Keratinocyte (primary cell): ENCODE measurements around the gene CYP3A4. TPM values are rescaled to one million over a fixed set of nuclear protein-coding genes. Genes with fewer than 3 reads are reported as not detected.

ENCODE experiments used
- DNase-seq: peaks from one replicate; pipeline ENCODE4 v3.0.0-alpha.2; 2011; ENCODE audit warnings: low read depth, missing footprints, low spot score
- FAIRE-seq: peaks from 2 replicates; lab custom pipeline; 2011; peaks lifted over from hg19 to GRCh38; lab: Jason Lieb, UNC
- H2AFZ ChIP-seq: 2 replicates; pipeline ENCODE4 v1.6.0; 2012; ENCODE audit warnings: low read length, control low read depth, inconsistent platforms; ENCODE audit not compliant: control insufficient read depth
- H3K27ac ChIP-seq: 2 replicates; pipeline ENCODE4 v1.5.1; 2011; ENCODE audit warnings: low read length; ENCODE audit not compliant: control insufficient read depth, insufficient read depth
- H3K27me3 ChIP-seq: 3 replicates; pipeline ENCODE4 v1.6.0; 2011; ENCODE audit warnings: low read length; ENCODE audit not compliant: control insufficient read depth, insufficient read depth; ENCODE audit errors: extremely low read depth
- H3K36me3 ChIP-seq, 2 experiments: 2 replicates in 1 of 2; 3 replicates in 1 of 2; pipeline ENCODE4 v1.5.1; 2011; ENCODE audit warnings: low read length in 2 of 2, mild to moderate bottlenecking in 1 of 2; ENCODE audit not compliant: control insufficient read depth in 2 of 2, insufficient read depth in 2 of 2; ENCODE audit errors: extremely low read depth in 1 of 2
- H3K4me1 ChIP-seq: 3 replicates; pipeline ENCODE4 v1.5.1; 2011; ENCODE audit warnings: low read length; ENCODE audit not compliant: control insufficient read depth, insufficient read depth; ENCODE audit errors: extremely low read depth
- H3K4me2 ChIP-seq: 3 replicates; pipeline ENCODE4 v1.6.0; 2011; ENCODE audit warnings: low read depth, low read length; ENCODE audit not compliant: control insufficient read depth, insufficient read depth; ENCODE audit errors: extremely low read depth
- H3K4me3 ChIP-seq, 3 experiments: fragments of 200-600 bp in 1 of 3; sonication (generic) in 1 of 3; 2 replicates in 2 of 3; 3 replicates in 1 of 3; pipeline ENCODE4 v1.5.1; 2011 to 2016; ENCODE audit warnings: low read length in 3 of 3, mild to moderate bottlenecking in 3 of 3, control low read depth in 2 of 3, inconsistent platforms in 1 of 3, low read depth in 1 of 3, mixed read lengths in 1 of 3, mixed run types in 1 of 3, moderate library complexity in 1 of 3; ENCODE audit not compliant: control insufficient read depth in 2 of 3, insufficient read depth in 2 of 3; ENCODE audit errors: extremely low read depth in 1 of 3
- H3K79me2 ChIP-seq: 2 replicates; pipeline ENCODE4 v1.6.0; 2012; ENCODE audit warnings: low read length; ENCODE audit not compliant: control insufficient read depth, insufficient read depth
- H3K9ac ChIP-seq: 3 replicates; pipeline ENCODE4 v1.6.0; 2011; ENCODE audit warnings: low read length; ENCODE audit not compliant: control insufficient read depth, insufficient read depth; ENCODE audit errors: extremely low read depth
- H3K9me1 ChIP-seq: 3 replicates; pipeline ENCODE4 v1.6.0; 2011; ENCODE audit warnings: low read length; ENCODE audit not compliant: control insufficient read depth, insufficient read depth; ENCODE audit errors: extremely low read depth
- H3K9me3 ChIP-seq: 2 replicates; pipeline ENCODE4 v1.5.1; 2012; ENCODE audit warnings: low read depth, low read length; ENCODE audit not compliant: control insufficient read depth
- H4K20me1 ChIP-seq: 3 replicates; pipeline ENCODE4 v1.6.0; 2011; ENCODE audit warnings: low read length; ENCODE audit not compliant: control insufficient read depth, insufficient read depth; ENCODE audit errors: extremely low read depth
- CTCF ChIP-seq, 3 experiments: IDR thresholded peaks in 1 of 3; conservative IDR thresholded peaks in 1 of 3; optimal IDR thresholded peaks in 1 of 3; 2 replicates in 2 of 3; 3 replicates in 1 of 3; pipeline versions ENCODE3 to v1.5.1; 2011; ENCODE audit warnings: low read length in 3 of 3, mild to moderate bottlenecking in 3 of 3, moderate library complexity in 2 of 3, control low read depth in 1 of 3, inconsistent platforms in 1 of 3; ENCODE audit not compliant: insufficient read depth in 2 of 3; ENCODE audit errors: extremely low read depth in 1 of 3
- EZH2 ChIP-seq: IDR thresholded peaks from one replicate; pipeline ENCODE4 v1.6.1; 2012; ENCODE audit warnings: inconsistent platforms, mild to moderate bottlenecking, low read length, moderate library complexity
- dilution Hi-C: fragments of 300-500 bp; cut with MboI; formaldehyde crosslinking; loops from one replicate; pipeline ENCODE4 v1.7.0; 2020; ENCODE audit warnings: low sequenced_read_pairs; ENCODE audit not compliant: extremely low pct_ligation_motif_present
- polyA plus RNA-seq, 5 experiments: library from polyadenylated mRNA; depleted of rRNA in 3 of 5; stranded (reverse) in 3 of 5; stranded (forward) in 1 of 5; unstranded in 1 of 5; fragments of >200 nt; gene quantifications; 1 replicate in 1 of 5; 2 replicates in 3 of 5; 3 replicates in 1 of 5; pipeline versions ENCODE4 v1.2.1 to v1.2.3, GENCODE V29; 2011 to 2012; ENCODE audit warnings: missing spikeins in 2 of 5, low read depth in 1 of 5, low replicate concordance in 1 of 5

CYP3A4 gene
- polyA plus RNA-seq, 1 donor (not counting 4 experiments of a cell fraction or from before 2014, with no cell fraction given) = not detected

GRCh38 chr7:99820408-99821027, 36.5 kb upstream of the CYP3A4 start:
- Histone ChIP-seq H3K36me3 (no peaks in the 10 kb centered on the region), H2AFZ (no peak overlapping the region), H3K79me2 (no peaks in the 10 kb centered on the region), H3K27me3 (no peaks in the 10 kb centered on the region), H3K4me1 (no peaks in the 10 kb centered on the region), H3K4me3 (no peak overlapping the region), H3K9me1 (no peaks in the 10 kb centered on the region), H4K20me1 (no peaks in the 10 kb centered on the region), H3K27ac (no peak overlapping the region), H3K9me3 (no peaks in the 10 kb centered on the region), H3K4me2 (no peak overlapping the region), H3K9ac (no peak overlapping the region)
- FAIRE-seq (no peak), DNase-seq (no peak)
- dilution Hi-C loops = no loop called here
- TF ChIP-seq CTCF (optimal IDR thresholded peaks at IDR 0.05 in 1 of 3, IDR thresholded peaks at IDR 0.05 in 1 of 3, conservative IDR thresholded peaks at IDR 0.05 in 1 of 3; ENCODE audit: extremely low read depth in 1 of 3, insufficient read depth in 2 of 3, low read length in 3 of 3) (no peak), EZH2 (no peak)

GRCh38 chr7:99808766-99809165, 24.8 kb upstream of the CYP3A4 start:
- TF ChIP-seq EZH2 (no peak), CTCF (optimal IDR thresholded peaks at IDR 0.05 in 1 of 3, IDR thresholded peaks at IDR 0.05 in 1 of 3, conservative IDR thresholded peaks at IDR 0.05 in 1 of 3; ENCODE audit: extremely low read depth in 1 of 3, insufficient read depth in 2 of 3, low read length in 3 of 3) (no peak)
- no peak for DNase-seq
- no peak overlapping the region for H3K9ac ChIP-seq
- dilution Hi-C loops = no loop called here
- no peaks in the 10 kb centered on the region for H3K9me1 ChIP-seq
- H3K27me3 ChIP-seq = no peaks in the 10 kb centered on the region
- no peak overlapping the region for H3K4me2 ChIP-seq
- no peak overlapping the region for H3K27ac ChIP-seq
- H3K36me3 ChIP-seq = no peaks in the 10 kb centered on the region
- H3K4me3 ChIP-seq = no peak overlapping the region
- H3K4me1 ChIP-seq = no peaks in the 10 kb centered on the region
- no peaks in the 10 kb centered on the region for H3K79me2 ChIP-seq
- no peaks in the 10 kb centered on the region for H4K20me1 ChIP-seq
- H3K9me3 ChIP-seq = no peaks in the 10 kb centered on the region
- H2AFZ ChIP-seq = no peak overlapping the region
- no peak for FAIRE-seq
